Breast epithelium (tissue), 4 donors: ENCODE data around the gene PRR3. TPM values are rescaled to one million over a fixed set of nuclear protein-coding genes. Genes with fewer than 3 reads are reported as not detected.

ENCODE experiments used
- DNase-seq, 2 donors: peaks; one replicate each; pipeline ENCODE4 v3.0.0-alpha.2; 2019; ENCODE audit warnings: low spot score in 2 of 2
- H3K27ac ChIP-seq, 2 donors: fragments of 200-600 bp; sonication (generic) in 1 of 2; one replicate each; pipeline ENCODE4 v1.5.1; 2016 to 2019; ENCODE audit warnings: mild to moderate bottlenecking in 1 of 2
- H3K27me3 ChIP-seq, 2 donors: fragments of 200-600 bp; sonication (generic) in 1 of 2; one replicate each; pipeline versions ENCODE4 v1.5.1 to v1.6.0; 2017 to 2019; ENCODE audit warnings: control low read depth in 1 of 2, mild to moderate bottlenecking in 1 of 2
- H3K36me3 ChIP-seq: fragments of 200-600 bp; one replicate; pipeline ENCODE4 v1.5.1; 2019
- H3K4me1 ChIP-seq, 2 donors: fragments of 200-600 bp; sonication (generic); one replicate each; pipeline ENCODE4 v1.5.1; 2016 to 2019; ENCODE audit warnings: control low read depth in 1 of 2
- H3K4me3 ChIP-seq, 3 donors: fragments of 200-600 bp; sonication (generic); 1 replicate in 2 of 3; 2 replicates in 1 of 3; pipeline ENCODE4 v1.5.1; 2016 to 2019; ENCODE audit warnings: mild to moderate bottlenecking in 3 of 3, moderate library complexity in 2 of 3
- H3K9me3 ChIP-seq, 2 donors: fragments of 200-600 bp; sonication (generic) in 1 of 2; one replicate each; pipeline ENCODE4 v1.5.1; 2016 to 2019; ENCODE audit warnings: control low read depth in 1 of 2
- POLR2A ChIP-seq: fragments of 450-650 bp; IDR thresholded peaks from one replicate; pipeline ENCODE4 v1.6.1; 2016; ENCODE audit warnings: antibody characterized with exemption, mild to moderate bottlenecking, moderate library complexity
- POLR2AphosphoS5 ChIP-seq, 3 donors: sonication (generic); formaldehyde crosslinking; IDR thresholded peaks; one replicate each; pipeline ENCODE4 v1.6.1; 2017; ENCODE audit warnings: antibody characterized with exemption in 3 of 3
- intact Hi-C: fragments of 100-400 bp; cut with DNase I; formaldehyde crosslinking; loops from one replicate; pipeline ENCODE4 v1.15.1; 2023; ENCODE audit warnings: low total_unique reads
- total RNA-seq, 3 donors: library from RNA; depleted of rRNA; stranded (reverse); fragments of >200 nt; gene quantifications; one replicate each; pipeline ENCODE4 v1.1.0, GENCODE V29; 2016
- TF ChIP-seq, protein P1 (sequence below), 3 donors: fragments of 450-650 bp; IDR thresholded peaks; one replicate each; pipeline ENCODE4 v1.5.1; 2016 to 2017; ENCODE audit warnings: antibody characterized with exemption in 3 of 3, mild to moderate bottlenecking in 3 of 3, moderate library complexity in 3 of 3

The PRR3 gene
- total RNA-seq, 3 donors from 2014 or later, result 9.0 to 28.4 (median 12.1) TPM

DNA sequence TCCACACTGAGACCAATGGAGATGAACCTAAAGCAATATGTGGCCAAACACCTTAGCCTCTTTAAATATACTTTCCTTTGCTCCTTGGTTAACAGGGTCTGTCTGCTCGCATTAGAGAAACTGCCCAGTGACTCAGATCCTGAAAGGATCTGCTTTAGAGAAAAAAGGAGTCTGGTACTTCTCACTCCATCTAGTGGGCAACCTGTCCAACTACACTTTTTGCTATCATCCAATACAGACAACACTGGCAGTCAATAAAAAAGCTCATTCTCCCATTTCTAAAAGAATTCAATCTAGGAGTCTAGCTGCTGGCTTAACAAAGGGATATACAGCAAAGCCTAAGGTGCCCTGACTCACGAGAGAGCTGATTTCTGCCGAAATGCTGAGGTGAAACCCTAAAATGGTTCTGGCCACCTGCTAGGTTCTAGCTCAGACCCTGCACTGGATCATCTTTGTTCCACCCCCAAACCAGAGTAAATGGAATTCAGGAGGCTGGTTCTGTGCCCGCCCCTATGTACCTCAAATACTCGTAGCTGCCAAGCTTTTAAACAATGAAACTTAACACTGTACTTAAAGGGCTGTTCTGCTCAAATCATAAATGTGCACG is 12.3 kb upstream of the PRR3 start:
- no peak overlapping the region for H3K27ac ChIP-seq
- no peak for DNase-seq
- intact Hi-C loops, result loop anchor here (5.0 kb wide), 1 partner anchor 57 kb away; the partner anchor contains the start of gene HLA-E

DNA sequence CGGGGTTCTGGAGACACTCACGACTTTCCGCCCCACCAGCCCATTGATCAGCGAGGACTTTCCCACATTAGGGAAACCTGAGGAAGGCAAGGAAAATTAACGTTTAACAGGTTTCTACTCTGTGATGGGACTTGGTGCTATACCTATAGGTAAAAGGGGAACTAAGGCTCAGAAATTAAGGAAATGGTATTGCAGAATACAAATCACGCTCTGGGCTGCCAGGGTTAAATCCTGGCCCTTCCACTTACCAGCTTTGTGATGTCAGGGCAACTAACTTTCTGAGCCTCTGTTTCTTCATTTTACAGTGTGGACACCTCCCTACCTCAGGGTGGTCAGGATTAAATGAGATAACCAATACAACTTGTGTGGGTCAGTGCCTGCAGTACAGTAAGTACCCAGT is 9.6 kb upstream of the PRR3 start:
- no peak for TF ChIP-seq POLR2AphosphoS5 (IDR thresholded peaks at IDR 0.05)
- no peak for TF ChIP-seq POLR2A
- TF ChIP-seq, protein P1, sequence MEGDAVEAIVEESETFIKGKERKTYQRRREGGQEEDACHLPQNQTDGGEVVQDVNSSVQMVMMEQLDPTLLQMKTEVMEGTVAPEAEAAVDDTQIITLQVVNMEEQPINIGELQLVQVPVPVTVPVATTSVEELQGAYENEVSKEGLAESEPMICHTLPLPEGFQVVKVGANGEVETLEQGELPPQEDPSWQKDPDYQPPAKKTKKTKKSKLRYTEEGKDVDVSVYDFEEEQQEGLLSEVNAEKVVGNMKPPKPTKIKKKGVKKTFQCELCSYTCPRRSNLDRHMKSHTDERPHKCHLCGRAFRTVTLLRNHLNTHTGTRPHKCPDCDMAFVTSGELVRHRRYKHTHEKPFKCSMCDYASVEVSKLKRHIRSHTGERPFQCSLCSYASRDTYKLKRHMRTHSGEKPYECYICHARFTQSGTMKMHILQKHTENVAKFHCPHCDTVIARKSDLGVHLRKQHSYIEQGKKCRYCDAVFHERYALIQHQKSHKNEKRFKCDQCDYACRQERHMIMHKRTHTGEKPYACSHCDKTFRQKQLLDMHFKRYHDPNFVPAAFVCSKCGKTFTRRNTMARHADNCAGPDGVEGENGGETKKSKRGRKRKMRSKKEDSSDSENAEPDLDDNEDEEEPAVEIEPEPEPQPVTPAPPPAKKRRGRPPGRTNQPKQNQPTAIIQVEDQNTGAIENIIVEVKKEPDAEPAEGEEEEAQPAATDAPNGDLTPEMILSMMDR (IDR thresholded peaks at IDR 0.05), result no peak
- H3K27me3 ChIP-seq, result no peaks in the 10 kb centered on the region
- H3K9me3 ChIP-seq, result no peaks in the 10 kb centered on the region
- DNase-seq, result no peak
- H3K36me3 ChIP-seq, result peaks cover 3% of the 10 kb centered on the region
- H3K4me3 ChIP-seq, result no peak overlapping the region
- H3K27ac ChIP-seq, result no peak overlapping the region
- intact Hi-C loops, result no loop called here
- no peaks in the 10 kb centered on the region for H3K4me1 ChIP-seq

More for the DNA sequence above, 12.3 kb upstream of the PRR3 start:
- Histone ChIP-seq H3K4me1 (no peaks in the 10 kb centered on the region), H3K27me3 (no peaks in the 10 kb centered on the region), H3K36me3 (no peaks in the 10 kb centered on the region), H3K9me3 (no peaks in the 10 kb centered on the region), H3K4me3 (no peak overlapping the region)
- TF ChIP-seq, protein P1 (IDR thresholded peaks at IDR 0.05), result peak; percentile 52 to 74 (median 70)
- TF ChIP-seq POLR2AphosphoS5 (IDR thresholded peaks at IDR 0.05) (no peak), POLR2A (no peak)

- H3K27ac ChIP-seq, result no peak overlapping the region
- intact Hi-C loops, result no loop called here
Measured at GRCh38 chr6:30548375-30548774, 8.7 kb upstream of the PRR3 start.

DNA sequence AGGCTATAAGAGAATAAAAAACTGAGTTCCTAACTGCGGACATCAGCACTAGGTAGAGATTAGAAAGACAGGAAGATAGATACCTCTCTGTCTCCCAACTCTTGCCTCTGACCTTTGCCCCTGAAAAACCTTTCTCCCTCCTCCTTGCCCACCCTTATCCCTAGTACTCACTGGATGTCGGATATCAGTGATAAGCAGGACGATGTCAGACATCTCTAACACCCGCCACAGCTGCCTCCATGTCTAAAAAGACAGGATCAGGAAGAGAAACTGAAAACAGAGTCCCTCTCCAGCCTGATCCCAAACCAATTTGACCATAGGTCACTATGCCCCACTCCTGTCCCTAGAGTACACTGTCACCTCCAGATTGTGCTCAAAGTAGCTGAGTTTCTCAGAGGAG is 2.7 kb upstream of the PRR3 start:
- Histone ChIP-seq H3K27me3 (no peaks in the 10 kb centered on the region), H3K4me3 (peak overlapping the region in 1 of 3 donors; percentile 98), H3K4me1 (peaks cover 4 to 15% of the 10 kb centered on the region in 2 donors), H3K36me3 (peaks cover 3% of the 10 kb centered on the region), H3K27ac (peak overlapping the region; percentile 97 to 100), H3K9me3 (no peaks in the 10 kb centered on the region)
- no peak for TF ChIP-seq POLR2AphosphoS5 (IDR thresholded peaks at IDR 0.05)
- TF ChIP-seq POLR2A, result no peak
- TF ChIP-seq, protein P1 (IDR thresholded peaks at IDR 0.05), result no peak
- intact Hi-C loops, result no loop called here
- no peak for DNase-seq

More at GRCh38 chr6:30548375-30548774, 8.7 kb upstream of the PRR3 start:
- Histone ChIP-seq H3K4me3 (no peak overlapping the region), H3K4me1 (no peaks in the 10 kb centered on the region), H3K36me3 (peaks cover 3% of the 10 kb centered on the region), H3K9me3 (no peaks in the 10 kb centered on the region), H3K27me3 (no peaks in the 10 kb centered on the region)
- DNase-seq, result no peak
- TF ChIP-seq, protein P1 (IDR thresholded peaks at IDR 0.05), result no peak
- TF ChIP-seq POLR2A (no peak), POLR2AphosphoS5 (IDR thresholded peaks at IDR 0.05) (no peak)

DNA sequence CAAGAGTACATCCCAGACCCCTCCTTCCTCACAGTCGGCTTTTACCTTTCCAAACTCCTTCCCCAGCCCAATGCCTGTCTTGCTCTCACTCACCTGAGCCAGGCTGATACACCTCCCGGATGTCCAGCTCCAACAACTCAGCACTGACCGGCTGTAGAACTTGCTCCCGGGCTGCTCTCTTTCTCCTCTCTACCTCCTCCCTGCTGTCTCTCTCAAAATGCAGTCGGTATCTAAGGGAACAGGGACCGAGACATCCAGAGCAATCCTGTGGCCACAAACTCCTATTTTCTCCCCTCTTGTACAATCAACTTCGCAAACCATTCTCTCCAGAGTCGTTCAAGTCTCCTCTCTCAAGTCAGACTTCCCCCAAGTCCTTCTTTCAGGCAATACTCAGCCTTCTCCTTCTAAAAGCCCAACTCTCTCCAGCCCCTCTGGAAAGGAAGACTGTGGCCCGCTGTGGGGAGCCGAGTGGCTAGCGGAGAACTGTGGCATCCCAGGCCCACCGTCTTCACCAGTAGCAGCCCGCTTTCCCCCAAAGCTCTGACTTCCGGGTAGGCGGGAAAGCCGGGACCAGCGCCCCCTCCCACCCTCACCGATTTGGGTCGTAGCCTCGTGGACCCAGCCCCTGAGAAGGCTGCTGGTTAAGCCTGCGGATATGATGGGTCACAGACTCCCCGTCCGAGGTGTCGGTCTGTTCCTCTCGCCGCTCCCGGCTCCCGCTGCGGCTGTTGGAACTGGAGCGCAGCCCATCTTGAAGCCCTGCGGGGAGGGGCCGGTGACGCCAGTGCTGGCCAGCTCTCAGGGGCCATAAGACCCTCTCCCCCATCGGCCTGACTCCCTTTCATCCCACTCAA is 1.9 kb upstream of the PRR3 start:
- peaks cover 4 to 15% of the 10 kb centered on the region in 2 donors for H3K4me1 ChIP-seq
- H3K27ac ChIP-seq, result peak overlapping the region; percentile 97 to 100
- intact Hi-C loops, result loop anchor here (5.0 kb wide), 1 partner anchor 167 kb away; the partner anchor contains the start of gene TUBB
- H3K9me3 ChIP-seq, result no peaks in the 10 kb centered on the region
- DNase-seq, result peak in 1 of 2 donors; percentile 56
- H3K36me3 ChIP-seq, result peaks cover 3% of the 10 kb centered on the region
- H3K4me3 ChIP-seq, result peak overlapping the region; percentile 72 to 98 (median 91)
- no peaks in the 10 kb centered on the region for H3K27me3 ChIP-seq
- TF ChIP-seq POLR2A (no peak), POLR2AphosphoS5 (IDR thresholded peaks at IDR 0.05) (no peak)
- TF ChIP-seq, protein P1 (IDR thresholded peaks at IDR 0.05), result no peak
